ENCODE measurements around the gene DYRK1B.

Gene DYRK1B

GRCh38 chr19:39824143-39825092 lies 9.5 kb downstream of the DYRK1B start:
- 0 out of 2 replicates have a peak, but pooled peaks have one; percentile 1 for TF ChIP-seq CTCF (IDR thresholded peaks at IDR 0.05; ENCODE audit: borderline replicate concordance, insufficient read depth, low read depth, low read length)
- peak overlapping the region; percentile 81 for H3K4me3 ChIP-seq (ENCODE audit: low read depth, low read length)

GRCh38 chr19:39823686-39824085 lies 10.3 kb downstream of the DYRK1B start:
- no peak for TF ChIP-seq CTCF (IDR thresholded peaks at IDR 0.05; ENCODE audit: borderline replicate concordance, insufficient read depth, low read depth, low read length)
- H3K4me3 ChIP-seq (ENCODE audit: low read depth, low read length), result peak overlapping the region; percentile 81

GRCh38 chr19:39820696-39821095 lies 13.3 kb downstream of the DYRK1B start:
- no peak for TF ChIP-seq CTCF (IDR thresholded peaks at IDR 0.05; ENCODE audit: borderline replicate concordance, insufficient read depth, low read depth, low read length)
- H3K4me3 ChIP-seq (ENCODE audit: low read depth, low read length), result no peak overlapping the region

GRCh38 chr19:39819786-39820185 lies 14.2 kb downstream of the DYRK1B start:
- no peak for TF ChIP-seq CTCF (IDR thresholded peaks at IDR 0.05; ENCODE audit: borderline replicate concordance, insufficient read depth, low read depth, low read length)
- H3K4me3 ChIP-seq (ENCODE audit: low read depth, low read length), result no peak overlapping the region

GRCh38 chr19:39818626-39819097 lies 15.3 kb downstream of the DYRK1B start:
- H3K4me3 ChIP-seq (ENCODE audit: low read depth, low read length), result no peak overlapping the region
- TF ChIP-seq CTCF (IDR thresholded peaks at IDR 0.05; ENCODE audit: borderline replicate concordance, insufficient read depth, low read depth, low read length), result no peak

- no peak for TF ChIP-seq CTCF (IDR thresholded peaks at IDR 0.05; ENCODE audit: borderline replicate concordance, insufficient read depth, low read depth, low read length)
- H3K4me3 ChIP-seq (ENCODE audit: low read depth, low read length), result no peak overlapping the region
These were observed 15.9 kb downstream of the DYRK1B start for GRCh38 chr19:39817888-39818561.

All from GM12875 (cell line).